ENCODE measurements around the gene LIPN.
A peak's percentile ranks its signal among the peaks of the same experiment; 100 is the strongest.
"Not testable (repeated sequence)": the region's sequence is repeated elsewhere in the genome, so short reads cannot be mapped to it uniquely, and the experiment has no call there.

Gene LIPN

GRCh38 chr10:88731296-88731695 is 28.5 kb upstream of the LIPN start:
- H3K4me3 ChIP-seq (ENCODE audit: low read depth, low read length), result no peak overlapping the region
- DNase-seq (ENCODE audit: low read depth, low spot score), result no peak
- TF ChIP-seq CTCF (IDR thresholded peaks at IDR 0.05; ENCODE audit: low read depth, low read length), result no peak
- in situ Hi-C loops (cut with HindIII; ENCODE audit: low sequenced_read_pairs), result no loop called here

- TF ChIP-seq CTCF (IDR thresholded peaks at IDR 0.05; ENCODE audit: low read depth, low read length), result no peak
- in situ Hi-C loops (cut with HindIII; ENCODE audit: low sequenced_read_pairs), result no loop called here
- no peak for DNase-seq (ENCODE audit: low read depth, low spot score)
- no peak overlapping the region for H3K4me3 ChIP-seq (ENCODE audit: low read depth, low read length)
These were observed 26.6 kb upstream of the LIPN start for GRCh38 chr10:88733215-88733614.

GRCh38 chr10:88735661-88736060 is 24.2 kb upstream of the LIPN start:
- no peak overlapping the region for H3K4me3 ChIP-seq (ENCODE audit: low read depth, low read length)
- DNase-seq (ENCODE audit: low read depth, low spot score), result peak; percentile 33
- TF ChIP-seq CTCF (IDR thresholded peaks at IDR 0.05; ENCODE audit: low read depth, low read length), result no peak
- in situ Hi-C loops (cut with HindIII; ENCODE audit: low sequenced_read_pairs), result no loop called here

GRCh38 chr10:88741921-88742320 is 17.9 kb upstream of the LIPN start:
- in situ Hi-C loops (cut with HindIII; ENCODE audit: low sequenced_read_pairs); DNase-seq (ENCODE audit: low read depth, low spot score); H3K4me3 ChIP-seq (ENCODE audit: low read depth, low read length): not testable (repeated sequence)

GRCh38 chr10:88742448-88742847 is 17.4 kb upstream of the LIPN start:
- DNase-seq (ENCODE audit: low read depth, low spot score), result no peak
- no peak for TF ChIP-seq CTCF (IDR thresholded peaks at IDR 0.05; ENCODE audit: low read depth, low read length)
- H3K4me3 ChIP-seq (ENCODE audit: low read depth, low read length), result no peak overlapping the region
- in situ Hi-C loops (cut with HindIII; ENCODE audit: low sequenced_read_pairs), result no loop called here

GRCh38 chr10:88744002-88744401 is 15.8 kb upstream of the LIPN start:
- H3K4me3 ChIP-seq (ENCODE audit: low read depth, low read length), result no peak overlapping the region
- in situ Hi-C loops (cut with HindIII; ENCODE audit: low sequenced_read_pairs), result no loop called here
- DNase-seq (ENCODE audit: low read depth, low spot score), result no peak
- TF ChIP-seq CTCF (IDR thresholded peaks at IDR 0.05; ENCODE audit: low read depth, low read length), result no peak

- DNase-seq (ENCODE audit: low read depth, low spot score), result no peak
- H3K4me3 ChIP-seq (ENCODE audit: low read depth, low read length), result no peak overlapping the region
- no peak for TF ChIP-seq CTCF (IDR thresholded peaks at IDR 0.05; ENCODE audit: low read depth, low read length)
- in situ Hi-C loops (cut with HindIII; ENCODE audit: low sequenced_read_pairs), result no loop called here
These were observed 14.2 kb upstream of the LIPN start for GRCh38 chr10:88745633-88746032.

Measured in astrocyte of the spinal cord (primary cell).